Ishikawa (cell line): ENCODE results near the gene IRF8.

Experiments
- CEBPB ChIP-seq: IDR thresholded peaks from 2 replicates; pipeline ENCODE4 v1.6.1; 2012
- CREB1 ChIP-seq: IDR thresholded peaks from 2 replicates; pipeline ENCODE4 v1.6.1; 2012; ENCODE audit warnings: low read depth
- EGR1 ChIP-seq: IDR thresholded peaks from 2 replicates; pipeline ENCODE4 v1.6.1; 2012
- EP300 ChIP-seq: IDR thresholded peaks from 2 replicates; pipeline ENCODE4 v1.6.1; 2012; ENCODE audit warnings: borderline replicate concordance
- FOXM1 ChIP-seq: IDR thresholded peaks from 2 replicates; pipeline ENCODE4 v1.6.1; 2012; ENCODE audit warnings: low read depth, borderline replicate concordance
- MAX ChIP-seq: IDR thresholded peaks from 2 replicates; pipeline ENCODE4 v1.6.1; 2012
- NFIC ChIP-seq: IDR thresholded peaks from 2 replicates; pipeline ENCODE4 v1.6.1; 2012
- RAD21 ChIP-seq: IDR thresholded peaks from 2 replicates; pipeline ENCODE4 v1.6.1; 2012; ENCODE audit warnings: low read depth
- REST ChIP-seq: IDR thresholded peaks from 2 replicates; pipeline ENCODE4 v1.6.1; 2012; ENCODE audit warnings: low read depth, mild to moderate bottlenecking
- TAF1 ChIP-seq: IDR thresholded peaks from 2 replicates; pipeline ENCODE4 v1.6.1; 2012; ENCODE audit warnings: low read depth, mild to moderate bottlenecking
- TCF12 ChIP-seq: IDR thresholded peaks from 2 replicates; pipeline ENCODE4 v1.6.1; 2012; ENCODE audit warnings: low read depth
- TEAD4 ChIP-seq: IDR thresholded peaks from 2 replicates; pipeline ENCODE4 v1.6.1; 2012
- USF1 ChIP-seq: IDR thresholded peaks from 2 replicates; pipeline ENCODE4 v1.6.1; 2012
- YY1 ChIP-seq: IDR thresholded peaks from 2 replicates; pipeline ENCODE4 v1.6.1; 2012; ENCODE audit warnings: low read depth
- ZBTB7A ChIP-seq: IDR thresholded peaks from 2 replicates; pipeline ENCODE4 v1.6.1; 2012; ENCODE audit warnings: low read depth

Gene IRF8

GRCh38 chr16:85967111-85967510, 68.1 kb downstream of the IRF8 start:
- no peak for TF ChIP-seq FOXM1
- TF ChIP-seq EGR1: no peak
- no peak for TF ChIP-seq TCF12
- TF ChIP-seq EP300: no peak
- TF ChIP-seq TEAD4: no peak
- no peak for TF ChIP-seq YY1
- TF ChIP-seq CEBPB: no peak
- TF ChIP-seq TAF1: no peak
- TF ChIP-seq NFIC: no peak
- TF ChIP-seq USF1: no peak
- TF ChIP-seq CREB1: no peak
- TF ChIP-seq MAX: no peak
- TF ChIP-seq REST: no peak
- TF ChIP-seq RAD21: no peak
- TF ChIP-seq ZBTB7A: no peak

- no peak for TF ChIP-seq REST
- no peak for TF ChIP-seq EGR1
- TF ChIP-seq RAD21: no peak
- no peak for TF ChIP-seq TEAD4
- no peak for TF ChIP-seq MAX
- no peak for TF ChIP-seq ZBTB7A
- TF ChIP-seq USF1: no peak
- TF ChIP-seq FOXM1: no peak
- no peak for TF ChIP-seq CEBPB
- no peak for TF ChIP-seq NFIC
- no peak for TF ChIP-seq TCF12
- no peak for TF ChIP-seq CREB1
- no peak for TF ChIP-seq YY1
- TF ChIP-seq TAF1: no peak
- no peak for TF ChIP-seq EP300
Observed at GRCh38 chr16:85968041-85968920, 69.3 kb downstream of the IRF8 start.

- TF ChIP-seq USF1: no peak
- no peak for TF ChIP-seq RAD21
- TF ChIP-seq ZBTB7A: no peak
- TF ChIP-seq NFIC: no peak
Observed at GRCh38 chr16:85969159-85969558, 70.2 kb downstream of the IRF8 start.

- TF ChIP-seq TCF12 (no peak), TEAD4 (no peak), USF1 (no peak), ZBTB7A (no peak), CREB1 (no peak), CEBPB (no peak), YY1 (no peak), NFIC (no peak), MAX (no peak)
Observed at GRCh38 chr16:85969591-85969990, 70.6 kb downstream of the IRF8 start.

GRCh38 chr16:85970016-85970733, 71.2 kb downstream of the IRF8 start:
- TF ChIP-seq TEAD4 (no peak), EP300 (no peak), NFIC (no peak), RAD21 (no peak), TCF12 (no peak)
